ENCODE results near the gene WWOX.
"Not testable (repeated sequence)": the region's sequence is repeated elsewhere in the genome, so short reads cannot be mapped to it uniquely, and the experiment has no call there.

Gene WWOX

GRCh38 chr16:78099271-78100111 is at the start of gene WWOX:
Gene WWOX, plus strand, starts transcription at chr16:78099654.
- peak; percentile 97 for DNase-seq (ENCODE audit: low spot score)

GRCh38 chr16:78050734-78051400 is 48.6 kb upstream of the WWOX start:
- no peak for DNase-seq (ENCODE audit: low spot score)

GRCh38 chr16:78057803-78058564 is 41.5 kb upstream of the WWOX start:
- no peak for DNase-seq (ENCODE audit: low spot score)

GRCh38 chr16:78059806-78060205 is 39.6 kb upstream of the WWOX start:
- DNase-seq (ENCODE audit: low spot score): not testable (repeated sequence)

- no peak for DNase-seq (ENCODE audit: low spot score)
Measured at GRCh38 chr16:78060295-78060694, 39.2 kb upstream of the WWOX start.

GRCh38 chr16:78060809-78061208 is 38.6 kb upstream of the WWOX start:
- no peak for DNase-seq (ENCODE audit: low spot score)

GRCh38 chr16:78065319-78065718 is 34.1 kb upstream of the WWOX start:
- DNase-seq (ENCODE audit: low spot score): no peak

GRCh38 chr16:78069913-78070312 is 29.5 kb upstream of the WWOX start:
- DNase-seq (ENCODE audit: low spot score): no peak

- no peak for DNase-seq (ENCODE audit: low spot score)
Measured at GRCh38 chr16:78072275-78072674, 27.2 kb upstream of the WWOX start.

- DNase-seq (ENCODE audit: low spot score): no peak
Measured at GRCh38 chr16:78075800-78076199, 23.7 kb upstream of the WWOX start.

- DNase-seq (ENCODE audit: low spot score): no peak
Measured at GRCh38 chr16:78081341-78081740, 18.1 kb upstream of the WWOX start.

- no peak for DNase-seq (ENCODE audit: low spot score)
Measured at GRCh38 chr16:78091419-78091818, 8.0 kb upstream of the WWOX start.

- DNase-seq (ENCODE audit: low spot score): no peak
Measured at GRCh38 chr16:78092758-78093157, 6.7 kb upstream of the WWOX start.

GRCh38 chr16:78094166-78094565 is 5.3 kb upstream of the WWOX start:
- DNase-seq (ENCODE audit: low spot score): no peak

- no peak for DNase-seq (ENCODE audit: low spot score)
Measured at GRCh38 chr16:78094998-78095397, 4.5 kb upstream of the WWOX start.

- no peak for DNase-seq (ENCODE audit: low spot score)
Measured at GRCh38 chr16:78096386-78096785, 3.1 kb upstream of the WWOX start.

GRCh38 chr16:78097548-78097947 is 1.9 kb upstream of the WWOX start:
- no peak for DNase-seq (ENCODE audit: low spot score)

- no peak for DNase-seq (ENCODE audit: low spot score)
Measured at GRCh38 chr16:78098087-78098486, 1.4 kb upstream of the WWOX start.

- no peak for DNase-seq (ENCODE audit: low spot score)
Measured at GRCh38 chr16:78098595-78099270, 721 bp upstream of the WWOX start.

GRCh38 chr16:78100112-78100467 is 636 bp downstream of the WWOX start:
- DNase-seq (ENCODE audit: low spot score): no peak

GRCh38 chr16:78102122-78102660 is 2.7 kb downstream of the WWOX start:
- DNase-seq (ENCODE audit: low spot score): no peak

- no peak for DNase-seq (ENCODE audit: low spot score)
Measured at GRCh38 chr16:78102865-78103264, 3.4 kb downstream of the WWOX start.

Measured in ecto neural progenitor cell (in vitro differentiated cells).